Fibroblast of skin of back (primary cell): ENCODE results near the gene AQP1.

Source experiments
- DNase-seq: peaks from one replicate; pipeline ENCODE4 v3.0.0-alpha.2; 2013

Gene AQP1

DNA sequence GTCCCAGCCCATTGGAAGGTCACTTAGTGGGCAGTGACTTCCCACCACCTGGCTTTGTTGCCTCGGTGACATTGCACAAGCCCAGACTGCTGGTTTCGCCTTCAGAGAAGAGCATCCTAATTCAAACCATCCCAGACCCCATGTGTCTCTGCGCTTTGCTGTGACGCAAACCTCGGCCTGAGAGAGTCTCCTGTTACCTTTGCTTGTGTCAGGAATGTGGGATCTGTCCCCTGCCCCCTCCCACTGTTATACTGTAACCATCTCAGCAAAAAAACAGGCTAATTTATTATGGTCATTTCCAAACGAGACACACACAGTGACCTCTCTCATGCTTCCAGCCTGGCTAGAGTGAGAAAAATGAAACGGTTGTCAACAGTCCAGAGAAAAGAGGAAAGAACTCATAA, 25.0 kb upstream of the AQP1 start:
- no peak for DNase-seq

GRCh38 chr7:30887464-30887872, 24.2 kb upstream of the AQP1 start:
- DNase-seq = no peak

- DNase-seq = peak; percentile 92
These were observed 22.9 kb upstream of the AQP1 start for GRCh38 chr7:30888747-30889146.

GRCh38 chr7:30890226-30890625, 21.4 kb upstream of the AQP1 start:
- DNase-seq = no peak

GRCh38 chr7:30893357-30893756, 18.3 kb upstream of the AQP1 start:
- peak; percentile 75 for DNase-seq

- no peak for DNase-seq
These were observed 17.6 kb upstream of the AQP1 start for GRCh38 chr7:30894009-30894408.

DNA sequence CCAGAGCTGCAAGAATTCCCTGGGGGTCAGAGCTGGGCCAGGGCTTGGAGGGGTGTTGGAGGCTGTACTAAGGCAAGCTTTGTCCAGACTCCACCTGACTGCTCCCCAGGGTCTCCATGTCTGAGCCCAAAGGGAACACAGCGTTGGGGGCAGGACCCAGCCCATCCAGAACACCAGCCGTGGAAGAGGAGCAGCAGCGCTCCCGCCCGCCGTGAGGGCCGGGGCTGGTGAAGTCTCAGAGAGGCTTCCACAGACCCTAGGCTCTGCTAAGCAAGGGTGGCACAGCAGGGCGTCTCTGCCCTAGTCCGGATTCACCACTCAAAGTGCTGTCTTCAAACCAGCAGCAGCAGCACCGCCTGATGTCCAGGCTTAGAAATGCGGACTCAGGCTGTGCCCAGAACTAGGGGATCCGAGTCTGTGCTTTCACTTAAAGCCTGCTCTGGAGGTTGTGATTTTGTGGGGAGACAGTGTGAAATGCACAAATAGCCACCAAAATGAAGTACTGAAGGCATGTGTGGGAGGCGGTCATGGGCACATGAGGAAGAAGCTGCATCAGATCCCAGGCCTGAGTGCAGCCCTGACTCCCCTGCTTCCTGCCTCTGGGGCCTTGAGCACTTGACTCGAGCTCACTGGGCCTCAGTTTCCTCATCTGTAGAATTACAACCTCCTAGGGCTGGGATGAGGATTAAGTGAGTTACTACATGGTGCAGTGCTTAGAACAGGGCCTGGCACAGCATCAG, 16.6 kb upstream of the AQP1 start:
- DNase-seq = no peak

GRCh38 chr7:30896036-30896435, 15.6 kb upstream of the AQP1 start:
- no peak for DNase-seq

- DNase-seq = no peak
These were observed 14.6 kb upstream of the AQP1 start for GRCh38 chr7:30896783-30897637.

DNA sequence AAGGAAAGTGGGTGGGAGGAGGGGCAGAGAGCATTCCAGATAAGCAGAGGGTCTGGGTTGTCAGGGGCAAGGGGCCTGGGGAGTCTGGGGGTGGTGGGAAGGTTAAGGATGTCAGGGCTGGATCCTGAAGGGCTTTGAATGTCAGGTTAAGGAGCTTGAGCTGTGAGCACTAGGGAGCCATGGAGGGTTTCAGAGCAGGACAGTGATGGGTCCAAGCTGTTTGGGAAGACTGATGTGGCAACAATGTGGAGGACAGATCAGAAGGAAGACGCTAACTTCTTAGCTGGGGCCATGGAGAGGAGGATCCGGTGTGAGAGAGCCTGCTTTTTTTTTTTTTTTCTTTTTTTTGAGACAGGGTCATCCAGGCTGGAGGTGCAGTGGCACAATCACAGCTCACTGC, 13.9 kb upstream of the AQP1 start:
- no peak for DNase-seq

DNA sequence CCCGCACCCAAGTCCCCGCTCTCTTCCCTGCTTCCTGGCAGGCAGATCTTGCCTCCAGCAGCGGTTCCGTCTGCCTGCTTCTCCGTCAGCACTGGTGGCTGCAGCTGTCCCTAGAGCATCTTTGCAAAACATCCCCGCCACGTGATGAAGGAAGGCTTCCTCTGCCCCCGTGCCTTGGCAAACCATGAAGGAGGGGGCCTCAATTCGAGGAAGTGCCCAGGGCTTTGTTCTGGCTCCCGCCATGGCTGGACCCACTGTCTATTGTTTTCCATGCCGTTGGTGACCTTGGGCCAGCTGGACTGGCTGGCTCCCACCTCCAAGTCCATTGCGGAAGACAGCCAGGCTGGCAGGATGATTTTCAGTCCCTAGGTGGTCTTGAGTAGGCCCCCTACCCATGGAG, 13.2 kb upstream of the AQP1 start:
- DNase-seq = no peak

DNA sequence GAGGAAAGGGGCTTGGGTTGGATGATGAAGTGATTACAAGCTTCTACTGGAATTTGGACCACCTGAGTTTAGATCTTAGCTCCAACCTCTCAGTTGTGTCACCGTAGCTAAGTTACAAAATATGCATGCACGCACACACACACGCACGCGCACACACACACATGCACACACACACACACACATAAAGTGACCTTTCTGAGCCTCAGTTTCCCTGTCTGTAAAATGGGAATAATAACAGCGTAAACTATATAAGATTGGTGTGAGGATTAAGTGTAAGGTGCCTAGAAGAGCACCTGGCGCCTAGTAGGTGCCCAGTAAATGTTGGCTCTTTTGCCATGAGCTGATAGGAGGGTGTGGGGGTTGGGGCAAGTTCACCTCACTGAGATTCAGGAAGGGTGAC, 12.6 kb upstream of the AQP1 start:
- no peak for DNase-seq

- no peak for DNase-seq
These were observed 12.0 kb upstream of the AQP1 start for GRCh38 chr7:30899630-30900029.

DNA sequence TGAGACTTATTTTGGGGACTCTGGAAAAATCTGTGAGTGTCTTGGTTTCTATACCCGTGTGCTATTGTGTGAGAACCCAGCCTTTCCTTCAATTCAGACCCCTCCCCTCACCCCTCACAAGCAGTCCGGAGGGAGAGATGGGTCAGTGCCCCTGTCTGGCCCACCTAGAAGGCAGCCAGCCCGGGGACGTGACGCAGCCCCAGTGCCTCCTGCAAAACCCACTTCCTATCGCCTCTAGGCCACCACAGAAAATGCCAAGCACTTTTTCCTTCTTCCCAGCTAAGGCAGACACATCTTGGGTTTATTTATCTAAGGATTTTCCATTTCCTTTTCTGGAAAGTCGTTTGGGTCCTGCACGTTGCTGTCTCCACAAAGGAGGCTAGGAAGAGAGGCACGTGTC, 11.6 kb upstream of the AQP1 start:
- DNase-seq = no peak

GRCh38 chr7:30900803-30901362, 10.8 kb upstream of the AQP1 start:
- no peak for DNase-seq

DNA sequence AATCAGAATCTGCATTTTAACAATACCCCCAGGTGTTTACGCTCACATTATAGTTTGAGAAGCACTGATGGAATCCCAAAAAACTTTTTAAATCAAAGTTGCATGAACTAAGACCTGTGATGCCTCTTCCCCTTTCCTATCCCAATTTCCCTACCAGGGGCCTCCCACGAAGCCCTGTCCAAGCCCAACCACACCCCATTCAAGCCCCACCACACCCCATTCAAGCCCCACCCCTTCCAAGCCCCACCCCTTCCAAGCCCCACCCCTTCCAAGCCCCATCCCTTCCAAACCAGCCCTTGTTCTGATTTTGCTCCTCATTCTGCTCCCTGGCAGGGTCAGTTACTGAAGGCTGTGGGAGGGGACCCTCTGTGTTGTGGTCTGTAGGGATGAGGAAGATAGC, 9.8 kb upstream of the AQP1 start:
- DNase-seq = no peak

- no peak for DNase-seq
These were observed 9.2 kb upstream of the AQP1 start for GRCh38 chr7:30902466-30902865.

- no peak for DNase-seq
These were observed 8.5 kb upstream of the AQP1 start for GRCh38 chr7:30903146-30903545.

GRCh38 chr7:30904561-30904960, 7.1 kb upstream of the AQP1 start:
- DNase-seq = no peak

DNA sequence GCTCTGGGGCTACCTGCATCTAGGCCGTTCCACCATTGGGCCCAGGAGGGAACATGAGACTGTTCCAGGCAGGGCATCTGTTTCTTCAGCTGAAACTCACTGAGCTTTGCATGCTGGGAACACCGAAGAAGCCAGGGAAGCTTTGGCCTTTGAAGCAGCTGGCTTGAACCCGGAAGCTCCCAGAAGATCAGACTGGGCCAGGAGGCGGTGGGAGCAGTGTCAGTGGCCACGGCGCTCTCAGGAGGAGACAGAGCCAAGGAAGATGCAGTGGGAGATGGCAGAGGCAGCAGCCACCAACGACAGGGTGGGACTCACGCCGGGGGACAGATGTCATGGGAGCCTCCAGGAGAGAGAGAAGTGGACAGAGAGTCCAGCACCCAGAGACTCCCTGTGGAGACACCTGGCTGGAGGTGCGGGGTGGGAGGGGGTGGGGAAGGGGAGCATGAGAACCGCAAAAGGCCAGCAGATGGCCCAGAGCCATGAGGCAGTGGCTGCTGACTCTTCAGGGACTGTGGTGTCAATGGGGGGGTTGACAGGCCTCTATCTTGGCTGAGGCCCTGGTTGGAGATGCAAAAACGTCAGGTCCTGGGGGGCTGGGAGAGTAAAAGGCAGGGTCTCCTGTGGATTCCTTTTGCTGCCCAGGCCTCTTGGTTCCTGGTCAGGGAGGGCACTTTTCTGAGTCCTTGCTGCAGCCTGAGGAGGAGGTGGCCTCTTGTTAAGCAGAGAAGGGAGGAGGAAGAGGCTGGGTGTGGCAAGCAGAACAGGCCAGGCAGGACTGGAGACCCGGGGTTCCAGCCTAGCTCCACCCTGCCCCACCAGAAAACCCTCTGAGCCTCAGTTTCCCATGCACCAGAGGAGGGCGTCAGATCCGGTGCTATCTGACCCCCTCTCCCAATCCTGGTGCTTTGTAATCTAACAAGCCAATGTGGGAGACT, 6.3 kb upstream of the AQP1 start:
- DNase-seq = no peak

GRCh38 chr7:30906014-30906413, 5.6 kb upstream of the AQP1 start:
- no peak for DNase-seq

GRCh38 chr7:30906515-30907240, 5.0 kb upstream of the AQP1 start:
- peak; percentile 69 for DNase-seq
